Activated CD8-positive, alpha-beta memory T cell treated with anti-CD3 and anti-CD28 coated beads, Interleukin-2, amount 10 ng/mL, durations not matched to agents 7 days and 5 days (primary cell): ENCODE measurements around the gene CST8. TPM values are rescaled to one million over a fixed set of nuclear protein-coding genes. Genes with fewer than 3 reads are reported as not detected.

Source experiments
- ATAC-seq: fragments of 150-1000 bp; cut with Tn5 transposase; one replicate; pipeline ENCODE4 v1.10.0; 2021; ENCODE audit warnings: moderate library complexity
- CTCF ChIA-PET: fragments of 350-600 bp; sonication (Branson Sonifier 250); formaldehyde crosslinking; loops from one replicate; lab custom pipeline; 2021; ENCODE audit warnings: antibody characterized with exemption; lab: Charles Lee
- DNase-seq: peaks from one replicate; pipeline ENCODE4 v3.0.0-alpha.2; 2020
- H3K27ac Mint-ChIP-seq: one replicate; pipeline ENCODE4 v1.8.0; 2021; ENCODE audit warnings: mild to moderate bottlenecking, mixed read lengths
- H3K27me3 Mint-ChIP-seq: one replicate; pipeline ENCODE4 v1.8.0; 2021; ENCODE audit warnings: mixed read lengths
- H3K36me3 Mint-ChIP-seq: one replicate; pipeline ENCODE4 v1.8.0; 2021; ENCODE audit warnings: mild to moderate bottlenecking, mixed read lengths
- H3K4me1 Mint-ChIP-seq: one replicate; pipeline ENCODE4 v1.8.0; 2021; ENCODE audit warnings: mixed read lengths
- H3K4me3 Mint-ChIP-seq: one replicate; pipeline ENCODE4 v1.8.0; 2021; ENCODE audit warnings: mild to moderate bottlenecking, moderate library complexity, mixed read lengths
- H3K9me3 Mint-ChIP-seq: one replicate; pipeline ENCODE4 v1.8.0; 2022; ENCODE audit warnings: low read depth, mixed read lengths
- total RNA-seq, 2 experiments: library from RNA; stranded (reverse); gene quantifications; one replicate each; pipeline ENCODE4 v1.2.3, GENCODE V29; 2021

The CST8 gene
- total RNA-seq, 2 experiments from 2014 or later = not detected

- Mint-ChIP-seq H3K27ac (no peak overlapping the region), H3K27me3 (no peaks in the 10 kb centered on the region), H3K9me3 (no peaks in the 10 kb centered on the region), H3K36me3 (no peaks in the 10 kb centered on the region), H3K4me1 (no peaks in the 10 kb centered on the region), H3K4me3 (no peak overlapping the region)
- ATAC-seq (no peak), DNase-seq (no peak)
- CTCF ChIA-PET = no interaction called here
Measured at GRCh38 chr20:23515250-23515939, 24.5 kb downstream of the CST8 start.

- ATAC-seq (no peak), DNase-seq (no peak)
- CTCF ChIA-PET = no interaction called here
- Mint-ChIP-seq H3K9me3 (no peaks in the 10 kb centered on the region), H3K4me3 (no peak overlapping the region), H3K4me1 (no peaks in the 10 kb centered on the region), H3K27ac (no peak overlapping the region), H3K27me3 (no peaks in the 10 kb centered on the region), H3K36me3 (no peaks in the 10 kb centered on the region)
Measured at GRCh38 chr20:23517719-23518118, 26.8 kb downstream of the CST8 start.

GRCh38 chr20:23519556-23519955, 28.6 kb downstream of the CST8 start:
- H3K9me3 Mint-ChIP-seq = no peaks in the 10 kb centered on the region
- no peaks in the 10 kb centered on the region for H3K4me1 Mint-ChIP-seq
- CTCF ChIA-PET = no interaction called here
- H3K36me3 Mint-ChIP-seq = no peaks in the 10 kb centered on the region
- DNase-seq (no peak), ATAC-seq (no peak)
- H3K4me3 Mint-ChIP-seq = no peak overlapping the region
- no peak overlapping the region for H3K27ac Mint-ChIP-seq
- H3K27me3 Mint-ChIP-seq = no peaks in the 10 kb centered on the region

GRCh38 chr20:23520185-23520584, 29.3 kb downstream of the CST8 start:
- no peaks in the 10 kb centered on the region for H3K9me3 Mint-ChIP-seq
- no peak overlapping the region for H3K27ac Mint-ChIP-seq
- ATAC-seq (no peak), DNase-seq (no peak)
- H3K4me3 Mint-ChIP-seq = no peak overlapping the region
- no peaks in the 10 kb centered on the region for H3K27me3 Mint-ChIP-seq
- no peaks in the 10 kb centered on the region for H3K36me3 Mint-ChIP-seq
- CTCF ChIA-PET = no interaction called here
- no peaks in the 10 kb centered on the region for H3K4me1 Mint-ChIP-seq

GRCh38 chr20:23524146-23524545, 33.2 kb downstream of the CST8 start:
- CTCF ChIA-PET = no interaction called here
- Mint-ChIP-seq H3K9me3 (peaks cover 2% of the 10 kb centered on the region), H3K4me3 (no peak overlapping the region), H3K36me3 (peaks cover 2% of the 10 kb centered on the region), H3K27me3 (no peaks in the 10 kb centered on the region), H3K4me1 (peaks cover 3% of the 10 kb centered on the region), H3K27ac (no peak overlapping the region)
- DNase-seq (no peak), ATAC-seq (no peak)

GRCh38 chr20:23526850-23527249, 35.9 kb downstream of the CST8 start:
- Mint-ChIP-seq H3K27ac (no peak overlapping the region), H3K4me1 (peaks cover 13% of the 10 kb centered on the region), H3K36me3 (peaks cover 2% of the 10 kb centered on the region), H3K4me3 (no peak overlapping the region), H3K27me3 (no peaks in the 10 kb centered on the region), H3K9me3 (peaks cover 6% of the 10 kb centered on the region)
- no peak for DNase-seq
- CTCF ChIA-PET = no interaction called here
- ATAC-seq = no peak

GRCh38 chr20:23528867-23529431, 38.0 kb downstream of the CST8 start:
- Mint-ChIP-seq H3K27ac (no peak overlapping the region), H3K4me1 (peaks cover 13% of the 10 kb centered on the region), H3K36me3 (peaks cover 2% of the 10 kb centered on the region), H3K9me3 (peaks cover 6% of the 10 kb centered on the region), H3K4me3 (no peak overlapping the region), H3K27me3 (no peaks in the 10 kb centered on the region)
- ATAC-seq (no peak), DNase-seq (no peak)
- CTCF ChIA-PET = no interaction called here

GRCh38 chr20:23530937-23531567, 40.1 kb downstream of the CST8 start:
- peaks cover 2% of the 10 kb centered on the region for H3K36me3 Mint-ChIP-seq
- H3K4me3 Mint-ChIP-seq = no peak overlapping the region
- H3K9me3 Mint-ChIP-seq = peaks cover 6% of the 10 kb centered on the region
- no peak for ATAC-seq
- CTCF ChIA-PET = no interaction called here
- H3K27ac Mint-ChIP-seq = no peak overlapping the region
- H3K27me3 Mint-ChIP-seq = no peaks in the 10 kb centered on the region
- peaks cover 13% of the 10 kb centered on the region for H3K4me1 Mint-ChIP-seq
- no peak for DNase-seq

GRCh38 chr20:23532533-23532932, 41.6 kb downstream of the CST8 start:
- DNase-seq (no peak), ATAC-seq (no peak)
- no peak overlapping the region for H3K4me3 Mint-ChIP-seq
- peaks cover 6% of the 10 kb centered on the region for H3K9me3 Mint-ChIP-seq
- peaks cover 13% of the 10 kb centered on the region for H3K4me1 Mint-ChIP-seq
- no peaks in the 10 kb centered on the region for H3K27me3 Mint-ChIP-seq
- no peak overlapping the region for H3K27ac Mint-ChIP-seq
- H3K36me3 Mint-ChIP-seq = peaks cover 2% of the 10 kb centered on the region
- CTCF ChIA-PET = no interaction called here

GRCh38 chr20:23533161-23533560, 42.2 kb downstream of the CST8 start:
- H3K27me3 Mint-ChIP-seq = no peaks in the 10 kb centered on the region
- H3K36me3 Mint-ChIP-seq = peaks cover 2% of the 10 kb centered on the region
- H3K4me3 Mint-ChIP-seq = no peak overlapping the region
- peaks cover 6% of the 10 kb centered on the region for H3K9me3 Mint-ChIP-seq
- DNase-seq (no peak), ATAC-seq (no peak)
- CTCF ChIA-PET = no interaction called here
- H3K4me1 Mint-ChIP-seq = peaks cover 13% of the 10 kb centered on the region
- no peak overlapping the region for H3K27ac Mint-ChIP-seq

- Mint-ChIP-seq H3K4me1 (peaks cover 10% of the 10 kb centered on the region), H3K27ac (no peak overlapping the region), H3K27me3 (peaks cover 4% of the 10 kb centered on the region), H3K36me3 (no peaks in the 10 kb centered on the region), H3K4me3 (no peak overlapping the region), H3K9me3 (peaks cover 3% of the 10 kb centered on the region)
- CTCF ChIA-PET = no interaction called here
- no peak for ATAC-seq
- DNase-seq = no peak
Measured at GRCh38 chr20:23534801-23535593, 44.1 kb downstream of the CST8 start.

- Mint-ChIP-seq H3K36me3 (no peaks in the 10 kb centered on the region), H3K27me3 (peaks cover 4% of the 10 kb centered on the region), H3K4me1 (no peaks in the 10 kb centered on the region), H3K9me3 (no peaks in the 10 kb centered on the region), H3K27ac (no peak overlapping the region), H3K4me3 (no peak overlapping the region)
- DNase-seq = no peak
- ATAC-seq = no peak
- CTCF ChIA-PET = no interaction called here
Measured at GRCh38 chr20:23536328-23536974, 45.5 kb downstream of the CST8 start.

GRCh38 chr20:23537030-23537429, 46.1 kb downstream of the CST8 start:
- no peak overlapping the region for H3K27ac Mint-ChIP-seq
- no peak overlapping the region for H3K4me3 Mint-ChIP-seq
- CTCF ChIA-PET = no interaction called here
- H3K36me3 Mint-ChIP-seq = no peaks in the 10 kb centered on the region
- ATAC-seq = no peak
- no peaks in the 10 kb centered on the region for H3K4me1 Mint-ChIP-seq
- H3K27me3 Mint-ChIP-seq = peaks cover 4% of the 10 kb centered on the region
- no peak for DNase-seq
- no peaks in the 10 kb centered on the region for H3K9me3 Mint-ChIP-seq
